IMR-90 (cell line): ENCODE measurements around the gene XIRP1. TPM values are rescaled to one million over a fixed set of nuclear protein-coding genes. Genes with fewer than 3 reads are reported as not detected.

Source experiments
- ATAC-seq: fragments of 200-7000 bp; cut with Tn5 transposase; 2 replicates; pipeline ENCODE4 v1.9.1; 2020; ENCODE audit warnings: low read depth, mild to moderate bottlenecking, moderate library complexity
- BruUV-seq: library from RNA; stranded (reverse); fragments of 400-500 nt; replicated peaks from 2 replicates; lab custom pipeline; 2021; lab: Mats Ljungman, UMichigan
- CTCF ChIA-PET: fragments of 300-600 bp; formaldehyde crosslinking; extraction: SDS; loops from one replicate; lab custom pipeline; 2021; ENCODE audit warnings: antibody characterized with exemption; lab: Yijun Ruan, JAX
- POLR2A ChIA-PET: fragments of 300-600 bp; sonication (Branson Sonifier 250); formaldehyde crosslinking; loops from one replicate; lab custom pipeline; 2022; ENCODE audit warnings: antibody characterized with exemption; ENCODE audit not compliant: unreplicated experiment; lab: Charles Lee
- DNase-seq: peaks from one replicate; pipeline ENCODE4 v3.0.0; 2013
- H2AFZ ChIP-seq: replicated peaks from 2 replicates; pipeline ENCODE3; 2013; ENCODE audit warnings: low read length, mild to moderate bottlenecking; ENCODE audit not compliant: poor library complexity
- H2AK5ac ChIP-seq: 2 replicates; pipeline ENCODE4 v1.6.1; 2013; ENCODE audit warnings: low read depth, low read length, inconsistent platforms
- H2AK9ac ChIP-seq: replicated peaks from 2 replicates; pipeline ENCODE3; 2013; ENCODE audit warnings: mild to moderate bottlenecking, low read depth, low read length, moderate library complexity; ENCODE audit not compliant: poor library complexity
- H2BK120ac ChIP-seq: 2 replicates; pipeline ENCODE4 v1.6.1; 2013; ENCODE audit warnings: low read depth, low read length, inconsistent platforms
- H2BK15ac ChIP-seq: 3 replicates; pipeline ENCODE4 v1.6.1; 2013; ENCODE audit warnings: low read depth, low read length, inconsistent platforms
- H2BK20ac ChIP-seq: 2 replicates; pipeline ENCODE4 v1.6.1; 2013; ENCODE audit warnings: low read depth, mild to moderate bottlenecking, inconsistent platforms, low read length, moderate library complexity
- H2BK5ac ChIP-seq: 2 replicates; pipeline ENCODE4 v1.6.1; 2013; ENCODE audit warnings: mild to moderate bottlenecking, low read depth, low read length, inconsistent platforms; ENCODE audit not compliant: poor library complexity, severe bottlenecking
- H3K14ac ChIP-seq: replicated peaks from 2 replicates; pipeline ENCODE4 v1.6.1; 2013; ENCODE audit warnings: low read depth, low read length, inconsistent platforms
- H3K18ac ChIP-seq: 2 replicates; pipeline ENCODE4 v1.6.1; 2013; ENCODE audit warnings: low read depth, low read length, control low read depth
- H3K23ac ChIP-seq: 2 replicates; pipeline ENCODE4 v1.6.1; 2013; ENCODE audit warnings: low read depth, low read length, inconsistent platforms
- H3K27ac ChIP-seq: 2 replicates; pipeline ENCODE4 v1.5.1; 2013; ENCODE audit warnings: mild to moderate bottlenecking, control low read depth, low read length; ENCODE audit not compliant: insufficient read depth
- H3K27me3 ChIP-seq: 2 replicates; pipeline ENCODE4 v1.6.1; 2013; ENCODE audit warnings: low read length; ENCODE audit not compliant: control insufficient read depth, insufficient read depth
- H3K36me3 ChIP-seq: 2 replicates; pipeline ENCODE4 v1.6.1; 2013; ENCODE audit warnings: low read length, mixed read lengths; ENCODE audit not compliant: control insufficient read depth, insufficient read depth
- H3K4ac ChIP-seq: 2 replicates; pipeline ENCODE4 v1.6.1; 2013; ENCODE audit warnings: low read depth, low read length, inconsistent platforms
- H3K4me1 ChIP-seq: 2 replicates; pipeline ENCODE4 v1.6.1; 2013; ENCODE audit warnings: low read length, mixed read lengths; ENCODE audit not compliant: control insufficient read depth, insufficient read depth
- H3K4me2 ChIP-seq: 2 replicates; pipeline ENCODE4 v1.6.1; 2013; ENCODE audit warnings: low read depth, mild to moderate bottlenecking, control low read depth, low read length, moderate library complexity
- H3K4me3 ChIP-seq: 2 replicates; pipeline ENCODE4 v1.5.1; 2013; ENCODE audit warnings: low read depth, mild to moderate bottlenecking, control low read depth, low read length, moderate library complexity; ENCODE audit not compliant: insufficient read depth
- H3K56ac ChIP-seq: 2 replicates; pipeline ENCODE4 v1.6.1; 2013; ENCODE audit warnings: low read length, inconsistent platforms; ENCODE audit not compliant: insufficient read depth; ENCODE audit errors: extremely low read depth
- H3K79me1 ChIP-seq, 2 experiments: 2 replicates each; pipeline ENCODE4 v1.6.1; 2013; ENCODE audit warnings: low read length in 2 of 2, inconsistent platforms in 1 of 2, low read depth in 1 of 2
- H3K9ac ChIP-seq: 2 replicates; pipeline ENCODE4 v1.6.1; 2013; ENCODE audit warnings: low read depth, low read length, control low read depth
- H3K9me1 ChIP-seq: 2 replicates; pipeline ENCODE4 v1.6.1; 2013; ENCODE audit warnings: low read length, inconsistent platforms; ENCODE audit not compliant: insufficient read depth
- H3K9me3 ChIP-seq: 2 replicates; pipeline ENCODE4 v1.6.1; 2013; ENCODE audit warnings: low read length; ENCODE audit not compliant: control insufficient read depth, insufficient read depth
- H4K20me1 ChIP-seq: 2 replicates; pipeline ENCODE4 v1.6.1; 2013; ENCODE audit warnings: low read length, inconsistent platforms; ENCODE audit not compliant: insufficient read depth
- H4K5ac ChIP-seq: 2 replicates; pipeline ENCODE4 v1.6.1; 2013; ENCODE audit warnings: mild to moderate bottlenecking, low read depth, low read length, control low read depth
- H4K8ac ChIP-seq, 2 experiments: 2 replicates each; pipeline ENCODE4 v1.6.1; 2013; ENCODE audit warnings: low read depth in 2 of 2, low read length in 2 of 2, control low read depth in 1 of 2, inconsistent platforms in 1 of 2
- H4K91ac ChIP-seq: 2 replicates; pipeline ENCODE4 v1.6.1; 2013; ENCODE audit warnings: low read depth, low read length, inconsistent platforms; ENCODE audit not compliant: insufficient read depth
- CEBPB ChIP-seq: IDR thresholded peaks from 2 replicates; pipeline ENCODE4 v1.6.1; 2012; ENCODE audit warnings: low read depth, low read length, improper control_type of control experiment
- FOS ChIP-seq: fragments of 150-350 bp; IDR thresholded peaks from 2 replicates; pipeline ENCODE4 v1.6.1; 2016; ENCODE audit warnings: low read depth, low read length
- NFE2L2 ChIP-seq: fragments of 150-350 bp; IDR thresholded peaks from 2 replicates; pipeline ENCODE4 v1.6.1; 2016; ENCODE audit warnings: low read depth, mild to moderate bottlenecking, low read length
- POLR2A ChIP-seq: IDR thresholded peaks from 2 replicates; pipeline ENCODE4 v1.6.1; 2012; ENCODE audit warnings: mild to moderate bottlenecking, low read depth, low read length
- SMC3 ChIP-seq: fragments of 150-350 bp; IDR thresholded peaks from 2 replicates; pipeline ENCODE4 v1.6.1; 2016; ENCODE audit warnings: low read depth, mild to moderate bottlenecking, antibody characterized with exemption, low read length, moderate library complexity
- WGBS, 2 experiments: methylation state at CpG; one replicate each; pipeline versions ENCODE4 v1.1.5 to v1.1.7; 2013; ENCODE audit warnings: missing lambda C conversion rate in 2 of 2; ENCODE audit not compliant: insufficient read length in 1 of 2; ENCODE audit errors: extremely low coverage in 2 of 2; 5-methylcytosine and 5-hydroxymethylcytosine counted together
- dilution Hi-C: fragments of 300-500 bp; cut with HindIII; formaldehyde crosslinking; loops from one replicate; pipeline ENCODE4 v1.14.3; 2018; ENCODE audit warnings: low sequenced_read_pairs; ENCODE audit not compliant: unreplicated experiment
- in situ Hi-C: fragments of 300-500 bp; cut with MboI; formaldehyde crosslinking; loops from 3 replicates; pipeline ENCODE4 v1.14.3; 2019; ENCODE audit warnings: low sequenced_read_pairs, inconsistent platforms, mixed read lengths
- intact Hi-C: fragments of 100-400 bp; cut with micrococcal nuclease; formaldehyde crosslinking; loops from 2 replicates; pipeline ENCODE4 v1.10.0; 2022
- polyA plus RNA-seq, 3 experiments: library from polyadenylated mRNA; depleted of rRNA; stranded (reverse); fragments of >200 nt; gene quantifications; 2 replicates each; pipeline ENCODE4 v1.2.3, GENCODE V29; 2012; ENCODE audit warnings: low replicate concordance in 1 of 3
- total RNA-seq: library from RNA; depleted of rRNA; stranded (reverse); fragments of >200 nt; gene quantifications from 2 replicates; pipeline ENCODE4 v1.2.3, GENCODE V29; 2012
- TF ChIP-seq, protein P1 (sequence below): conservative IDR thresholded peaks from 2 replicates; pipeline ENCODE4 v1.5.1; 2012; ENCODE audit warnings: mild to moderate bottlenecking, low read depth, low read length, improper control_type of control experiment

XIRP1 gene
- total and polyA plus RNA-seq, 2 of the 4 experiments (the other 2 are of a cell fraction), result under 0.01 to 0.07 TPM

DNA sequence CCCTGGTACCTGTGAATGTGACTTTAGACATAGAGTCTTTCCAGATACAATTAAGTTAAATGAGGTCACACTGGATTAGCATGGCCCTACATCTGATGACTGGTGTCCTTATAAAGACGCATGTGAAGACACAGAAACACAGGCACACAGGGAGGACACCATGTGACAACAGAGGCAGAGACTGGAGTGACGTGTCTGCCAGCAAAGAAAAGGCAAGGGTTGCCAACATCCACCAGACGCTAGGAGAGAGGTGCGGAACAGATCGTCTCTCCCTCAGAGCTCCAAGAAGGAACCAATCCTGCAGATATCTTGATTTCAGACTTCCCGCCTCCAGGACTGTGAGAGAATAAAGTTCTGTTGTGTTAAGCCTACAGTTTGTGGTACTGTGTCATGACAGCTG is 44.6 kb upstream of the XIRP1 start:
- Histone ChIP-seq H3K36me3 (no peaks in the 10 kb centered on the region), H4K5ac (no peak overlapping the region), H2BK15ac (no peak overlapping the region), H3K9ac (no peak overlapping the region), H3K14ac (no peak overlapping the region), H4K8ac (no peak overlapping the region), H3K18ac (no peak overlapping the region), H4K20me1 (no peaks in the 10 kb centered on the region), H3K27ac (no peak overlapping the region), H3K9me1 (no peaks in the 10 kb centered on the region), H3K23ac (no peak overlapping the region), H2BK20ac (no peak overlapping the region), H3K4ac (no peak overlapping the region), H3K27me3 (peaks cover 21% of the 10 kb centered on the region), H3K79me1 (no peaks in the 10 kb centered on the region), H2AFZ (no peak overlapping the region), H2BK5ac (no peak overlapping the region), H3K4me1 (no peaks in the 10 kb centered on the region), H2AK5ac (no peak overlapping the region), H2BK120ac (no peak overlapping the region), H3K56ac (no peak overlapping the region), H2AK9ac (no peak overlapping the region), H4K91ac (no peak overlapping the region), H3K9me3 (no peaks in the 10 kb centered on the region), H3K4me2 (no peak overlapping the region), H3K4me3 (no peak overlapping the region)
- WGBS, 2 experiments, result 20% methylated on average over 2 of the region's 6 CpGs; no CpG with 5 or more reads in 1 of the 2 experiments
- TF ChIP-seq SMC3 (no peak), POLR2A (no peak), CEBPB (no peak), NFE2L2 (no peak), FOS (no peak)
- TF ChIP-seq, protein P1, sequence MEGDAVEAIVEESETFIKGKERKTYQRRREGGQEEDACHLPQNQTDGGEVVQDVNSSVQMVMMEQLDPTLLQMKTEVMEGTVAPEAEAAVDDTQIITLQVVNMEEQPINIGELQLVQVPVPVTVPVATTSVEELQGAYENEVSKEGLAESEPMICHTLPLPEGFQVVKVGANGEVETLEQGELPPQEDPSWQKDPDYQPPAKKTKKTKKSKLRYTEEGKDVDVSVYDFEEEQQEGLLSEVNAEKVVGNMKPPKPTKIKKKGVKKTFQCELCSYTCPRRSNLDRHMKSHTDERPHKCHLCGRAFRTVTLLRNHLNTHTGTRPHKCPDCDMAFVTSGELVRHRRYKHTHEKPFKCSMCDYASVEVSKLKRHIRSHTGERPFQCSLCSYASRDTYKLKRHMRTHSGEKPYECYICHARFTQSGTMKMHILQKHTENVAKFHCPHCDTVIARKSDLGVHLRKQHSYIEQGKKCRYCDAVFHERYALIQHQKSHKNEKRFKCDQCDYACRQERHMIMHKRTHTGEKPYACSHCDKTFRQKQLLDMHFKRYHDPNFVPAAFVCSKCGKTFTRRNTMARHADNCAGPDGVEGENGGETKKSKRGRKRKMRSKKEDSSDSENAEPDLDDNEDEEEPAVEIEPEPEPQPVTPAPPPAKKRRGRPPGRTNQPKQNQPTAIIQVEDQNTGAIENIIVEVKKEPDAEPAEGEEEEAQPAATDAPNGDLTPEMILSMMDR, result no peak
- ATAC-seq (no peak), DNase-seq (no peak)
- intact Hi-C loops, result no loop called here
- BruUV-seq, result no TSS peak
- dilution Hi-C loops, result no loop called here
- in situ Hi-C loops, result no loop called here
- ChIA-PET POLR2A (no interaction called here), CTCF (no interaction called here)
